ENCODE data around the gene SGIP1. TPM values are rescaled to one million over a fixed set of nuclear protein-coding genes. Genes with fewer than 3 reads are reported as not detected.

SGIP1 gene
- total and polyA plus RNA-seq, 4 donors, result 2.7 to 17.0 (median 4.7) TPM

GRCh38 chr1:66494482-66494881 lies 39.5 kb upstream of the SGIP1 start:
- no peak overlapping the region for H3K9ac ChIP-seq (ENCODE audit: insufficient read depth in 1 of 2, low read length in 2 of 2)
- no peaks in the 10 kb centered on the region for H3K27me3 ChIP-seq (ENCODE audit: control insufficient read depth in 3 of 3, insufficient read depth in 3 of 3, low read length in 2 of 3)
- H3K4me3 ChIP-seq, result no peak overlapping the region
- no peak for TF ChIP-seq CTCF (IDR thresholded peaks at IDR 0.05; ENCODE audit: control extremely low read depth, extremely low read depth)
- H3K4me1 ChIP-seq (ENCODE audit: control insufficient read depth in 5 of 5, insufficient read depth in 5 of 5, low read length in 5 of 5), result peaks cover 0 to 5% (median 0%) of the 10 kb centered on the region in 5 donors
- H3K27ac ChIP-seq (ENCODE audit: low read depth in 1 of 2, low read length in 1 of 2), result no peak overlapping the region
- H3K36me3 ChIP-seq (ENCODE audit: control insufficient read depth in 4 of 4, insufficient read depth in 4 of 4, low read length in 4 of 4), result no peaks in the 10 kb centered on the region
- H3K9me3 ChIP-seq (ENCODE audit: control insufficient read depth in 4 of 4, insufficient read depth in 3 of 4, low read length in 3 of 4), result no peaks in the 10 kb centered on the region
- ATAC-seq (ENCODE audit: insufficient read depth, low FRiP score) (no peak), DNase-seq (no peak)
- whole genome bisulfite sequencing, 2 donors, result 58 to 71% methylated on average over 1 of the region's 1 CpG

GRCh38 chr1:66495495-66495894 lies 38.5 kb upstream of the SGIP1 start:
- Histone ChIP-seq H3K27ac (ENCODE audit: low read depth in 1 of 2, low read length in 1 of 2) (no peak overlapping the region), H3K27me3 (ENCODE audit: control insufficient read depth in 3 of 3, insufficient read depth in 3 of 3, low read length in 2 of 3) (no peaks in the 10 kb centered on the region), H3K36me3 (ENCODE audit: control insufficient read depth in 4 of 4, insufficient read depth in 4 of 4, low read length in 4 of 4) (no peaks in the 10 kb centered on the region), H3K4me3 (no peak overlapping the region), H3K9ac (ENCODE audit: insufficient read depth in 1 of 2, low read length in 2 of 2) (no peak overlapping the region), H3K9me3 (ENCODE audit: control insufficient read depth in 4 of 4, insufficient read depth in 3 of 4, low read length in 3 of 4) (no peaks in the 10 kb centered on the region), H3K4me1 (ENCODE audit: control insufficient read depth in 5 of 5, insufficient read depth in 5 of 5, low read length in 5 of 5) (no peaks in the 10 kb centered on the region)
- WGBS, 2 donors, result 96% methylated on average over 1 of the region's 1 CpG
- no peak for ATAC-seq (ENCODE audit: insufficient read depth, low FRiP score)
- no peak for TF ChIP-seq CTCF (IDR thresholded peaks at IDR 0.05; ENCODE audit: control extremely low read depth, extremely low read depth)
- no peak for DNase-seq

- Histone ChIP-seq H3K9me3 (ENCODE audit: control insufficient read depth in 4 of 4, insufficient read depth in 3 of 4, low read length in 3 of 4) (no peaks in the 10 kb centered on the region), H3K4me1 (ENCODE audit: control insufficient read depth in 5 of 5, insufficient read depth in 5 of 5, low read length in 5 of 5) (no peaks in the 10 kb centered on the region), H3K9ac (ENCODE audit: insufficient read depth in 1 of 2, low read length in 2 of 2) (no peak overlapping the region), H3K4me3 (no peak overlapping the region), H3K27me3 (ENCODE audit: control insufficient read depth in 3 of 3, insufficient read depth in 3 of 3, low read length in 2 of 3) (no peaks in the 10 kb centered on the region), H3K36me3 (ENCODE audit: control insufficient read depth in 4 of 4, insufficient read depth in 4 of 4, low read length in 4 of 4) (no peaks in the 10 kb centered on the region), H3K27ac (ENCODE audit: low read depth in 1 of 2, low read length in 1 of 2) (no peak overlapping the region)
- WGBS, 2 donors, result 79 to 88% methylated on average over 3 of the region's 3 CpGs
- DNase-seq (no peak), ATAC-seq (ENCODE audit: insufficient read depth, low FRiP score) (no peak)
- TF ChIP-seq CTCF (IDR thresholded peaks at IDR 0.05; ENCODE audit: control extremely low read depth, extremely low read depth), result no peak
Measured at GRCh38 chr1:66497910-66498309, 36.0 kb upstream of the SGIP1 start.

GRCh38 chr1:66500301-66500700 lies 33.7 kb upstream of the SGIP1 start:
- Histone ChIP-seq H3K36me3 (ENCODE audit: control insufficient read depth in 4 of 4, insufficient read depth in 4 of 4, low read length in 4 of 4) (no peaks in the 10 kb centered on the region), H3K9ac (ENCODE audit: insufficient read depth in 1 of 2, low read length in 2 of 2) (no peak overlapping the region), H3K4me1 (ENCODE audit: control insufficient read depth in 5 of 5, insufficient read depth in 5 of 5, low read length in 5 of 5) (peaks cover 0 to 4% (median 0%) of the 10 kb centered on the region in 5 donors), H3K27me3 (ENCODE audit: control insufficient read depth in 3 of 3, insufficient read depth in 3 of 3, low read length in 2 of 3) (no peaks in the 10 kb centered on the region), H3K27ac (ENCODE audit: low read depth in 1 of 2, low read length in 1 of 2) (no peak overlapping the region), H3K4me3 (no peak overlapping the region), H3K9me3 (ENCODE audit: control insufficient read depth in 4 of 4, insufficient read depth in 3 of 4, low read length in 3 of 4) (no peaks in the 10 kb centered on the region)
- no peak for ATAC-seq (ENCODE audit: insufficient read depth, low FRiP score)
- 29 to 69% methylated on average over 1 of the region's 1 CpG for WGBS, 2 donors
- no peak for TF ChIP-seq CTCF (IDR thresholded peaks at IDR 0.05; ENCODE audit: control extremely low read depth, extremely low read depth)
- DNase-seq, result no peak
